Karpas-422 (cell line): ENCODE results near the gene ANXA8. TPM values are rescaled to one million over a fixed set of nuclear protein-coding genes. Genes with fewer than 3 reads are reported as not detected.
"Not testable (repeated sequence)": the region's sequence is repeated elsewhere in the genome, so short reads cannot be mapped to it uniquely, and the experiment has no call there.

Source experiments
- DNase-seq: peaks from one replicate; pipeline ENCODE4 v3.0.0-alpha.2; 2015
- H2AFZ ChIP-seq: fragments of 200-600 bp; sonication (generic); 2 replicates; pipeline ENCODE4 v1.6.1; 2014; ENCODE audit warnings: antibody characterized with exemption, low read length, mixed read lengths
- H3K27ac ChIP-seq: fragments of 200-600 bp; sonication (generic); 2 replicates; pipeline ENCODE4 v1.5.1; 2014; ENCODE audit warnings: mild to moderate bottlenecking, low read length, moderate library complexity
- H3K27me3 ChIP-seq: fragments of 200-600 bp; sonication (generic); 2 replicates; pipeline ENCODE4 v1.6.1; 2014; ENCODE audit warnings: low read length, mixed read lengths
- H3K36me3 ChIP-seq: fragments of 200-600 bp; sonication (generic); 2 replicates; pipeline ENCODE4 v1.6.1; 2014; ENCODE audit warnings: low read length, mixed read lengths; ENCODE audit not compliant: insufficient read depth
- H3K4me1 ChIP-seq: fragments of 200-600 bp; sonication (generic); 2 replicates; pipeline ENCODE4 v1.6.1; 2014; ENCODE audit warnings: mild to moderate bottlenecking, low read length, mixed read lengths
- H3K4me2 ChIP-seq: fragments of 200-600 bp; sonication (generic); 2 replicates; pipeline ENCODE4 v1.6.1; 2014; ENCODE audit warnings: low read length, low read depth, mild to moderate bottlenecking; ENCODE audit not compliant: poor library complexity, severe bottlenecking
- H3K4me3 ChIP-seq: fragments of 200-600 bp; sonication (generic); 2 replicates; pipeline ENCODE4 v1.5.1; 2014; ENCODE audit warnings: mild to moderate bottlenecking, antibody characterized with exemption, low read length, mixed read lengths
- H3K79me2 ChIP-seq: fragments of 200-600 bp; sonication (generic); 2 replicates; pipeline ENCODE4 v1.6.1; 2014; ENCODE audit warnings: mild to moderate bottlenecking, low read length, mixed read lengths
- H3K9ac ChIP-seq: fragments of 200-600 bp; sonication (generic); 2 replicates; pipeline ENCODE4 v1.6.0; 2014; ENCODE audit warnings: low read length
- H3K9me2 ChIP-seq: fragments of 200-600 bp; sonication (generic), shearing (Covaris generic); replicated peaks from 2 replicates; pipeline ENCODE4 v1.6.0; 2014; ENCODE audit warnings: mild to moderate bottlenecking, low read length, moderate library complexity; ENCODE audit not compliant: insufficient read depth
- H3K9me3 ChIP-seq: fragments of 300-700, 200-600 bp; sonication (generic); 2 replicates; pipeline ENCODE4 v1.6.1; 2014; ENCODE audit warnings: low read length, mixed read lengths
- H4K20me1 ChIP-seq: fragments of 200-600 bp; sonication (generic); 2 replicates; pipeline ENCODE4 v1.6.1; 2014; ENCODE audit warnings: mild to moderate bottlenecking, antibody characterized with exemption, low read length, low read depth; ENCODE audit not compliant: insufficient read depth
- total RNA-seq: library from RNA; depleted of rRNA; stranded (reverse); fragments of >200 nt; shearing (Covaris generic); gene quantifications from 2 replicates; pipeline ENCODE4 v1.2.3, GENCODE V29; 2014; ENCODE audit warnings: low replicate concordance

Gene ANXA8
- total RNA-seq, 1 experiment from 2014 or later = not detected

GRCh38 chr10:47457826-47458225 lies 26.1 kb downstream of the ANXA8 start:
- no peak overlapping the region for H3K4me3 ChIP-seq
- no peak overlapping the region for H2AFZ ChIP-seq
- H3K9me2 ChIP-seq = no peaks in the 10 kb centered on the region
- H3K27me3 ChIP-seq = no peaks in the 10 kb centered on the region
- H3K9ac ChIP-seq = no peak overlapping the region
- H3K27ac ChIP-seq = no peak overlapping the region
- H3K36me3 ChIP-seq = no peaks in the 10 kb centered on the region
- no peak overlapping the region for H3K4me2 ChIP-seq
- H3K4me1 ChIP-seq = peaks cover 5% of the 10 kb centered on the region; the same call in 1 of the 2 replicates
- H3K9me3 ChIP-seq = no peaks in the 10 kb centered on the region
- H4K20me1 ChIP-seq = no peaks in the 10 kb centered on the region
- no peak for DNase-seq
- no peaks in the 10 kb centered on the region for H3K79me2 ChIP-seq

DNA sequence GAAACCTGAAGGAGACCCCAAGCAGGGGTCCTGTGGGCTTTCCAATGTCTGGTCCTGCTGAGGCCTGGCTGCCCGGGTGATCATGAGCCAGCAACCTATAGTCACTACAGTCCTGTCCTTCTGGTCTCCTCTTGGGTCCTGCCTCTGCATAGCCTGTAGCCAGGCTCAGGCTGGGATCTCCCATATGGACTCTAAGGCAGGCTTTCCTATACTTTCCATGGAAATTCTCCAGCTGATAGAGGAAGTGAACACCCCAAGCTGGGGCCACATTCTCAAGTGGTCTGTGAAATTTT lies 26.4 kb downstream of the ANXA8 start:
- Histone ChIP-seq H4K20me1 (no peaks in the 10 kb centered on the region), H3K4me3 (no peak overlapping the region)
- no peak for DNase-seq

GRCh38 chr10:47456794-47457527 lies 27.0 kb downstream of the ANXA8 start:
- peaks cover 5% of the 10 kb centered on the region; the same call in 1 of the 2 replicates for H3K4me1 ChIP-seq
- H3K27ac ChIP-seq = no peak overlapping the region
- no peaks in the 10 kb centered on the region for H3K36me3 ChIP-seq
- no peak overlapping the region for H3K9ac ChIP-seq
- H3K9me3 ChIP-seq = no peaks in the 10 kb centered on the region
- H3K27me3 ChIP-seq = no peaks in the 10 kb centered on the region
- no peak overlapping the region for H2AFZ ChIP-seq
- H3K4me2 ChIP-seq = no peak overlapping the region
- H3K4me3 ChIP-seq = no peak overlapping the region
- no peaks in the 10 kb centered on the region for H3K9me2 ChIP-seq
- no peaks in the 10 kb centered on the region for H4K20me1 ChIP-seq
- H3K79me2 ChIP-seq = no peaks in the 10 kb centered on the region
- DNase-seq = peak; percentile 24

More for the DNA sequence above, 26.4 kb downstream of the ANXA8 start:
- no peak overlapping the region for H3K9ac ChIP-seq
- no peaks in the 10 kb centered on the region for H3K36me3 ChIP-seq
- H3K9me3 ChIP-seq = no peaks in the 10 kb centered on the region
- H3K9me2 ChIP-seq = no peaks in the 10 kb centered on the region
- no peak overlapping the region for H3K4me2 ChIP-seq
- no peak overlapping the region for H3K27ac ChIP-seq
- peaks cover 5% of the 10 kb centered on the region; the same call in 1 of the 2 replicates for H3K4me1 ChIP-seq
- no peaks in the 10 kb centered on the region for H3K27me3 ChIP-seq
- H2AFZ ChIP-seq = no peak overlapping the region
- no peaks in the 10 kb centered on the region for H3K79me2 ChIP-seq

- Histone ChIP-seq H3K4me2 (no peak overlapping the region), H3K27ac (no peak overlapping the region), H2AFZ (no peak overlapping the region), H4K20me1 (no peaks in the 10 kb centered on the region), H3K36me3 (no peaks in the 10 kb centered on the region), H3K4me1 (peaks cover 5% of the 10 kb centered on the region; the same call in 1 of the 2 replicates), H3K79me2 (no peaks in the 10 kb centered on the region), H3K9me3 (no peaks in the 10 kb centered on the region), H3K27me3 (no peaks in the 10 kb centered on the region), H3K4me3 (no peak overlapping the region), H3K9ac (no peak overlapping the region), H3K9me2 (no peaks in the 10 kb centered on the region)
- peak; percentile 15 for DNase-seq
These were observed 27.7 kb downstream of the ANXA8 start for GRCh38 chr10:47456079-47456785.

DNA sequence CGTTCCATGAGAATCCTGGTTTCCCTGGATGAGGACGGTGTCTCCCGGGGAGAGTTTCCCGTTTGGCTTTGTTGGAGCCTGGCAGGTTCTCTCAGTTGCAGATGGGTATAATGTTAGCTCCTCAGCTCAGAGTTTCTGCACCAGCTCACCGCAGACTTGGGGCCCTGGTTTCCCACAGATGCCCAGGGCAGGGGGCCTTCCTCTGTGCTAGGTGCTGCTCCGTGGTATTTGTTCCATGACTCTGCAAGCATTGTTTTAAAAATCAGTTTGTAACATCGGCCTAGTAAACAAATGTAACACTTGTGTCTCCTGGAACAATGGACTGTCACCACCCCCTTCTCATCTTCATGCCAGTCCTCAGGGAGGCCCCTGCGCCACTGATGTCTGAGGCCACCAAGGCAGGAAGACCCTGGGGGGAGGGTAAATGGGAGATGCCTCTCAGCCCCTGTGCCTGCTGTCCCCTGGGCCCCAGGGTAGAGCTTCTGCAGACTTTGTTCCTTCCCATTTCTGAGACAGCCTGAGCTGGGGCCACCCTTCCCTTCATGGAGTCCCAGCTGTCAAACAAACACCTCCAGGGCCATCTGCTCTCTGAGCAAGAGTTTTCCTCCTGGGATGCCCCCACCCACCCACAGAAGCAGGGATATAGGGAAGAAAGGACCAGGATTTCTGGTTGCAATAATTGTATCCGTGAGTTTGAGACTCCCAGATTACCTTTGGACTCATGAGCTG lies 28.4 kb downstream of the ANXA8 start:
- not testable (repeated sequence) for H3K36me3 ChIP-seq, H3K4me3 ChIP-seq, H3K9me3 ChIP-seq, H3K27me3 ChIP-seq, H3K9ac ChIP-seq, H3K4me1 ChIP-seq, H3K4me2 ChIP-seq, H3K9me2 ChIP-seq, H2AFZ ChIP-seq, H4K20me1 ChIP-seq, H3K27ac ChIP-seq, H3K79me2 ChIP-seq
- DNase-seq = peak; percentile 27

DNA sequence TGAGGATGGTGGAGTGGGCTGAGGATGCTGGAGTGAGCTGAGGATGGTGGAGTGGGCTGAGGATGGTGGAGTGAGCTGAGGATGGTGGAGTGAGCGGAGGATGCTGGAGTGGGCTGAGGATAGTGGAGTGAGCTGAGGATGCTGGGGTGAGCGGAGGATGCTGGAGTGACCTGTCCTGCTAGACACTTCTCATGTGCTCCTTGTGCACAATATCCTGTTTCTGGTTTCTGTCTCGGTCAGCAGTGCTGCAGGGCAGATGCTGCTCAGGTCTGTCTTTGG lies 29.2 kb downstream of the ANXA8 start:
- Histone ChIP-seq H3K27ac (no peak overlapping the region), H3K9me2 (no peaks in the 10 kb centered on the region), H3K4me3 (no peak overlapping the region), H3K36me3 (no peaks in the 10 kb centered on the region), H3K27me3 (no peaks in the 10 kb centered on the region), H3K4me2 (no peak overlapping the region), H3K9ac (no peak overlapping the region), H3K79me2 (no peaks in the 10 kb centered on the region), H3K9me3 (no peaks in the 10 kb centered on the region), H4K20me1 (no peaks in the 10 kb centered on the region), H2AFZ (no peak overlapping the region), H3K4me1 (peaks cover 5% of the 10 kb centered on the region; the same call in 1 of the 2 replicates)
- peak; percentile 22 for DNase-seq

- H4K20me1 ChIP-seq = no peaks in the 10 kb centered on the region
- no peak overlapping the region for H3K27ac ChIP-seq
- no peaks in the 10 kb centered on the region for H3K9me3 ChIP-seq
- no peak overlapping the region for H3K9ac ChIP-seq
- H3K9me2 ChIP-seq = no peaks in the 10 kb centered on the region
- H2AFZ ChIP-seq = no peak overlapping the region
- H3K4me1 ChIP-seq = peaks cover 5% of the 10 kb centered on the region; the same call in 1 of the 2 replicates
- no peaks in the 10 kb centered on the region for H3K27me3 ChIP-seq
- H3K4me3 ChIP-seq = no peak overlapping the region
- H3K4me2 ChIP-seq = no peak overlapping the region
- peak; percentile 31 for DNase-seq
- no peaks in the 10 kb centered on the region for H3K36me3 ChIP-seq
- H3K79me2 ChIP-seq = no peaks in the 10 kb centered on the region
These were observed 29.7 kb downstream of the ANXA8 start for GRCh38 chr10:47454008-47454779.
